Uterus (tissue), 2 donors: ENCODE measurements around the gene PTPRE.

Experiments
- CTCF ChIP-seq, 4 experiments: fragments of 200-600 bp in 2 of 4; fragments of 450-650 bp in 2 of 4; sonication (generic) in 2 of 4; IDR thresholded peaks; one replicate each; pipeline ENCODE4 v1.5.1; 2016 to 2019; ENCODE audit warnings: antibody characterized with exemption in 4 of 4, mild to moderate bottlenecking in 2 of 4, moderate library complexity in 1 of 4
- POLR2A ChIP-seq, 2 donors: fragments of 450-650 bp; IDR thresholded peaks; one replicate each; pipeline ENCODE4 v1.6.1; 2016; ENCODE audit warnings: antibody characterized with exemption in 2 of 2, mild to moderate bottlenecking in 1 of 2, moderate library complexity in 1 of 2

DNA sequence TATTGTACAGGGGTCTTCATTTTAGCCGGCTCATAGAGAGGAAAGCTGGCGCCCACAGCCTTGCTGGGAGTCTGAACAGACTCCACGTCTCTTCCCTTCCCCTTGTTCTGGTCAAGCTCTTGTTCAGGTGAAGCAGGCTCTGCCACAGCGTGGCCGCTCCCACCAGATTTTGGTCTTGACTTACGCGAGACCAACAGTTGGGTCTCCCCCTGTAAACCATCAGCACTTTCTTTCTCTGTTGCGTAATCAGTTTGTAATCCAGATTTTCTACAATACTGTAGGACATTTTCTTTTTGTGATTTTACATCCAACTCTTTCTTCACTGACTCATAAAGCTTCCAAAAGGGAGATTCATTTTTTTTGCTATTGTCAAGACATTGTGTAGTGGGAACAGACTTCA lies 208.5 kb downstream of the PTPRE start:
- TF ChIP-seq POLR2A (IDR thresholded peaks at IDR 0.05) (no peak), CTCF (IDR thresholded peaks at IDR 0.05) (no peak)
